ENCODE measurements around the gene INS.
A peak's percentile ranks its signal among the peaks of the same experiment; 100 is the strongest.

INS gene

GRCh38 chr11:2142762-2143202 is 18.2 kb downstream of the INS start:
- DNase-seq = peak; percentile 72

- DNase-seq = no peak
These were observed 18.7 kb downstream of the INS start for GRCh38 chr11:2142300-2142759.

- no peak for DNase-seq
These were observed 20.3 kb downstream of the INS start for GRCh38 chr11:2140411-2141400.

GRCh38 chr11:2139621-2140337 is 21.2 kb downstream of the INS start:
- DNase-seq = no peak

GRCh38 chr11:2139123-2139521 is 21.9 kb downstream of the INS start, which contains the start of gene IGF2:
TSS of gene IGF2 (minus strand) at chr11:2139389. CDS start at chr11:2135523, 3,866 bp downstream.
- no peak for DNase-seq

GRCh38 chr11:2138431-2139122 is 22.4 kb downstream of the INS start:
- peak; percentile 24 for DNase-seq

GRCh38 chr11:2138068-2138430 is 23.0 kb downstream of the INS start:
- DNase-seq = no peak

GRCh38 chr11:2137202-2138067 is 23.6 kb downstream of the INS start:
- DNase-seq = no peak

GRCh38 chr11:2136952-2137201 is 24.1 kb downstream of the INS start:
- DNase-seq = no peak

GRCh38 chr11:2136209-2136951 is 24.6 kb downstream of the INS start:
- DNase-seq = no peak

GRCh38 chr11:2135648-2136201 is 25.3 kb downstream of the INS start:
- DNase-seq = no peak

GRCh38 chr11:2135018-2135569 is 25.9 kb downstream of the INS start:
- no peak for DNase-seq

GRCh38 chr11:2134022-2135010 is 26.7 kb downstream of the INS start:
- DNase-seq = no peak

GRCh38 chr11:2133241-2134021 is 27.6 kb downstream of the INS start:
- DNase-seq = no peak

- DNase-seq = no peak
These were observed 28.2 kb downstream of the INS start for GRCh38 chr11:2132874-2133240.

GRCh38 chr11:2132246-2132645 is 28.8 kb downstream of the INS start:
- no peak for DNase-seq

- DNase-seq = no peak
These were observed 29.4 kb downstream of the INS start for GRCh38 chr11:2131371-2132236.

- DNase-seq = no peak
These were observed 30.1 kb downstream of the INS start for GRCh38 chr11:2130881-2131352.
